GM21529 (cell line): ENCODE results near the gene SPDEF.

Source experiments
- ATAC-seq: cut with Tn5 transposase; IDR thresholded peaks from one replicate; pipeline ENCODE4 v1.9.1; 2021; ENCODE audit not compliant: unreplicated experiment

SPDEF gene

GRCh38 chr6:34556031-34556471 lies at the start of gene SPDEF:
Gene SPDEF, minus strand, starts transcription at chr6:34556329. Its CDS starts 11,874 bp downstream, at chr6:34544455.
- ATAC-seq = no peak

- ATAC-seq = no peak
These were observed 47.6 kb upstream of the SPDEF start for GRCh38 chr6:34603707-34604106.

- no peak for ATAC-seq
These were observed 46.4 kb upstream of the SPDEF start for GRCh38 chr6:34602318-34603111.

GRCh38 chr6:34601706-34602105 lies 45.6 kb upstream of the SPDEF start:
- ATAC-seq = no peak

GRCh38 chr6:34600796-34601195 lies 44.7 kb upstream of the SPDEF start:
- no peak for ATAC-seq

- ATAC-seq = no peak
These were observed 44.0 kb upstream of the SPDEF start for GRCh38 chr6:34600101-34600500.

- no peak for ATAC-seq
These were observed 42.6 kb upstream of the SPDEF start for GRCh38 chr6:34598712-34599111.

- no peak for ATAC-seq
These were observed 41.6 kb upstream of the SPDEF start for GRCh38 chr6:34597605-34598353.

- ATAC-seq = no peak
These were observed 40.7 kb upstream of the SPDEF start for GRCh38 chr6:34596798-34597197.

GRCh38 chr6:34595332-34596184 lies 39.4 kb upstream of the SPDEF start:
- ATAC-seq = no peak

- ATAC-seq = no peak
These were observed 37.6 kb upstream of the SPDEF start for GRCh38 chr6:34593701-34594100.

GRCh38 chr6:34592208-34592952 lies 36.3 kb upstream of the SPDEF start:
- no peak for ATAC-seq

- no peak for ATAC-seq
These were observed 33.6 kb upstream of the SPDEF start for GRCh38 chr6:34589691-34590090.

- no peak for ATAC-seq
These were observed 33.0 kb upstream of the SPDEF start for GRCh38 chr6:34589140-34589539.

GRCh38 chr6:34587851-34588250 lies 31.7 kb upstream of the SPDEF start:
- ATAC-seq = no peak

- no peak for ATAC-seq
These were observed 31.2 kb upstream of the SPDEF start for GRCh38 chr6:34587325-34587724.

- ATAC-seq = no peak
These were observed 30.4 kb upstream of the SPDEF start for GRCh38 chr6:34586327-34587040.

GRCh38 chr6:34585512-34586061 lies 29.5 kb upstream of the SPDEF start:
- no peak for ATAC-seq

GRCh38 chr6:34585108-34585507 lies 29.0 kb upstream of the SPDEF start:
- no peak for ATAC-seq

GRCh38 chr6:34584694-34585093 lies 28.6 kb upstream of the SPDEF start:
- no peak for ATAC-seq
